T-cell (primary cell): Measurements from ENCODE around the gene LINGO3. TPM values are rescaled to one million over a fixed set of nuclear protein-coding genes. Genes with fewer than 3 reads are reported as not detected.
"Not testable (repeated sequence)": the region's sequence is repeated elsewhere in the genome, so short reads cannot be mapped to it uniquely, and the experiment has no call there.

ENCODE experiments used
- ATAC-seq, 4 experiments: fragments of 200-7000 bp in 3 of 4; fragments of 150-1000 bp in 1 of 4; cut with Tn5 transposase; replicated peaks in 1 of 4; 1 replicate in 3 of 4; 2 replicates in 1 of 4; pipeline ENCODE4 v1.10.0; 2021; ENCODE audit warnings: moderate library complexity in 3 of 4, mild to moderate bottlenecking in 2 of 4, moderate number of reproducible peaks in 1 of 4
- CTCF ChIA-PET, 2 donors: fragments of 300-600 bp; sonication (Branson Sonifier 250); formaldehyde crosslinking; loops; one replicate each; lab custom pipeline; 2022; ENCODE audit warnings: antibody characterized with exemption in 2 of 2; lab: Charles Lee
- POLR2A ChIA-PET, 2 donors: fragments of 300-600 bp; sonication (Branson Sonifier 250); formaldehyde crosslinking; loops; one replicate each; lab custom pipeline; 2022; ENCODE audit warnings: antibody characterized with exemption in 2 of 2; lab: Charles Lee
- DNase-seq, 35 experiments: peaks; one replicate each; pipeline versions ENCODE4 v3.0.0 to v3.0.0-alpha.2; 2013 to 2023
- H3K27ac ChIP-seq: one replicate; pipeline ENCODE4 v1.5.1; 2013; ENCODE audit warnings: low read length
- H3K27me3 ChIP-seq, 2 experiments: replicated peaks in 1 of 2; 1 replicate in 1 of 2; 2 replicates in 1 of 2; pipeline versions ENCODE4 v1.6.1 to v1.7.0; 2013; ENCODE audit warnings: low read length in 1 of 2, mixed read lengths in 1 of 2; ENCODE audit not compliant: control insufficient read depth in 2 of 2, insufficient read depth in 2 of 2; ENCODE audit errors: extremely low read depth in 1 of 2
- H3K36me3 ChIP-seq, 2 donors: 1 replicate in 1 of 2; 2 replicates in 1 of 2; pipeline versions ENCODE4 v1.6.1 to v1.7.0; 2013; ENCODE audit warnings: low read length in 1 of 2; ENCODE audit not compliant: control insufficient read depth in 2 of 2, insufficient read depth in 1 of 2; ENCODE audit errors: extremely low read depth in 1 of 2
- H3K4me1 ChIP-seq, 2 experiments: 1 replicate in 1 of 2; 2 replicates in 1 of 2; pipeline versions ENCODE4 v1.6.1 to v1.7.0; 2013; ENCODE audit warnings: low read length in 2 of 2, mixed read lengths in 1 of 2; ENCODE audit not compliant: insufficient read depth in 2 of 2, control insufficient read depth in 1 of 2; ENCODE audit errors: extremely low read depth in 1 of 2
- H3K4me3 ChIP-seq, 2 donors: 1 replicate in 1 of 2; 2 replicates in 1 of 2; pipeline versions ENCODE4 v1.5.1 to v1.7.0; 2013; ENCODE audit warnings: mild to moderate bottlenecking in 2 of 2, low read length in 1 of 2, moderate library complexity in 1 of 2; ENCODE audit not compliant: control insufficient read depth in 1 of 2; ENCODE audit errors: extremely low read depth in 1 of 2
- H3K9me3 ChIP-seq: 2 replicates; pipeline ENCODE4 v1.7.0; 2013
- H3K27ac Mint-ChIP-seq, 2 donors: one replicate each; pipeline ENCODE4 v1.8.0; 2020 to 2021; ENCODE audit warnings: mild to moderate bottlenecking in 2 of 2, mixed read lengths in 2 of 2
- H3K27me3 Mint-ChIP-seq, 2 donors: one replicate each; pipeline ENCODE4 v1.8.0; 2021 to 2022; ENCODE audit warnings: mixed read lengths in 2 of 2
- H3K36me3 Mint-ChIP-seq: one replicate; pipeline ENCODE4 v1.8.0; 2021; ENCODE audit warnings: mixed read lengths
- H3K4me1 Mint-ChIP-seq, 3 donors: one replicate each; pipeline ENCODE4 v1.8.0; 2020 to 2022; ENCODE audit warnings: mixed read lengths in 3 of 3, mild to moderate bottlenecking in 1 of 3
- H3K4me3 Mint-ChIP-seq, 3 donors: one replicate each; pipeline ENCODE4 v1.8.0; 2020 to 2022; ENCODE audit warnings: mild to moderate bottlenecking in 3 of 3, mixed read lengths in 3 of 3, moderate library complexity in 3 of 3
- H3K9me3 Mint-ChIP-seq, 3 donors: one replicate each; pipeline ENCODE4 v1.8.0; 2020 to 2022; ENCODE audit warnings: mixed read lengths in 3 of 3
- WGBS: methylation state at CpG from one replicate; pipeline ENCODE4 v1.1.5; 2013; ENCODE audit warnings: missing lambda C conversion rate; ENCODE audit not compliant: insufficient coverage; 5-methylcytosine and 5-hydroxymethylcytosine counted together
- total RNA-seq, 35 experiments: library from RNA in 6 of 35; stranded (reverse) in 6 of 35; fragments of 120-200 nt in 1 of 35; gene quantifications; one replicate each; pipeline versions ENCODE4 v1.2.1 to v1.2.4 and lab custom pipeline; 2013 to 2026

LINGO3 gene
- total RNA-seq, 5 donors from 2014 or later (not counting 1 experiment from before 2014, with no cell fraction given) = 0.23 to 1.7 (median 0.99) TPM

GRCh38 chr19:2353159-2353886 is 45.4 kb upstream of the LINGO3 start:
- Histone ChIP-seq H3K9me3 (no peaks in the 10 kb centered on the region), H3K36me3 (peaks cover 17% of the 10 kb centered on the region in 2 donors), H3K4me3 (no peak overlapping the region), H3K4me1 (no peaks in the 10 kb centered on the region), H3K27ac (no peak overlapping the region), H3K27me3 (no peaks in the 10 kb centered on the region)
- DNase-seq (no peak), ATAC-seq (no peak)
- Mint-ChIP-seq H3K27ac (no peak overlapping the region), H3K4me3 (no peak overlapping the region), H3K27me3 (no peaks in the 10 kb centered on the region), H3K9me3 (no peaks in the 10 kb centered on the region), H3K36me3 (no peaks in the 10 kb centered on the region), H3K4me1 (no peaks in the 10 kb centered on the region)
- POLR2A ChIA-PET = no interaction called here
- CTCF ChIA-PET = no interaction called here
- 95% methylated on average over 44 of the region's 45 CpGs for WGBS

- no peak overlapping the region for H3K27ac ChIP-seq
- no peaks in the 10 kb centered on the region for H3K9me3 ChIP-seq
- Mint-ChIP-seq H3K27ac (no peak overlapping the region), H3K4me3 (no peak overlapping the region), H3K4me1 (no peaks in the 10 kb centered on the region), H3K27me3 (no peaks in the 10 kb centered on the region), H3K9me3 (no peaks in the 10 kb centered on the region), H3K36me3 (no peaks in the 10 kb centered on the region)
- ATAC-seq (no peak), DNase-seq (no peak)
- H3K36me3 ChIP-seq = peaks cover 17% of the 10 kb centered on the region in 2 donors
- H3K4me1 ChIP-seq = no peaks in the 10 kb centered on the region
- ChIA-PET POLR2A (no interaction called here), CTCF (no interaction called here)
- 95% methylated on average over 21 of the region's 24 CpGs for WGBS
- no peaks in the 10 kb centered on the region for H3K27me3 ChIP-seq
- H3K4me3 ChIP-seq = no peak overlapping the region
Measured at GRCh38 chr19:2352121-2352520, 44.2 kb upstream of the LINGO3 start.

- 98% methylated on average over 22 of the region's 28 CpGs for WGBS
- Mint-ChIP-seq H3K27me3 (no peaks in the 10 kb centered on the region), H3K36me3 (no peaks in the 10 kb centered on the region), H3K4me3 (no peak overlapping the region), H3K4me1 (no peaks in the 10 kb centered on the region), H3K27ac (no peak overlapping the region), H3K9me3 (no peaks in the 10 kb centered on the region)
- ATAC-seq (no peak), DNase-seq (no peak)
- ChIA-PET CTCF (no interaction called here), POLR2A (no interaction called here)
- Histone ChIP-seq H3K27ac (no peak overlapping the region), H3K27me3 (no peaks in the 10 kb centered on the region), H3K4me1 (no peaks in the 10 kb centered on the region), H3K4me3 (no peak overlapping the region), H3K9me3 (no peaks in the 10 kb centered on the region), H3K36me3 (peaks cover 17% of the 10 kb centered on the region in 2 donors)
Measured at GRCh38 chr19:2351591-2351990, 43.6 kb upstream of the LINGO3 start.

DNA sequence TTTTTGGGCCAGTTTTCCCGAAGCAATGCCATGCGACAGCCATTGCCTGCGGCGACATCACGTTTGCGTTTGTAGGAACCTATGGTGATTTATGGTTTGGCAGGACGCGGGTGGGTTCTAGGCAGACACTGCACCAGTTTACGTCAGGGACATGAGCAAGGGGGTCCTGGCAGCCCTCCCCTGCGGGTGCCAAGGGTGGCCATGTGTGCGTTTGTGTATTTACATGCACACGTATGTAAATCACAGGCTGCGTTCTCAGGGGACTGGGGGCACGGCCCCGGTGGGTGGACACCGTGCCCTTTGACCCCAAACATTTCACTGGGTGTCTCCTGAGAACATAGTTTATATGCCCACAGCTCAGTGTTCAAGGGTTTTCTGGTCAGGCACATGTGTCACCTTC is 42.7 kb upstream of the LINGO3 start:
- Histone ChIP-seq H3K27me3 (no peaks in the 10 kb centered on the region), H3K36me3 (peaks cover 17% of the 10 kb centered on the region in 2 donors), H3K4me1 (no peaks in the 10 kb centered on the region), H3K27ac (no peak overlapping the region), H3K9me3 (no peaks in the 10 kb centered on the region), H3K4me3 (no peak overlapping the region)
- WGBS = 98% methylated on average over 16 of the region's 16 CpGs
- DNase-seq (no peak), ATAC-seq (no peak)
- no peaks in the 10 kb centered on the region for H3K9me3 Mint-ChIP-seq
- no peak overlapping the region for H3K4me3 Mint-ChIP-seq
- ChIA-PET CTCF (no interaction called here), POLR2A (no interaction called here)
- H3K27ac Mint-ChIP-seq = no peak overlapping the region
- no peaks in the 10 kb centered on the region for H3K27me3 Mint-ChIP-seq
- H3K4me1 Mint-ChIP-seq = no peaks in the 10 kb centered on the region
- H3K36me3 Mint-ChIP-seq = no peaks in the 10 kb centered on the region

DNA sequence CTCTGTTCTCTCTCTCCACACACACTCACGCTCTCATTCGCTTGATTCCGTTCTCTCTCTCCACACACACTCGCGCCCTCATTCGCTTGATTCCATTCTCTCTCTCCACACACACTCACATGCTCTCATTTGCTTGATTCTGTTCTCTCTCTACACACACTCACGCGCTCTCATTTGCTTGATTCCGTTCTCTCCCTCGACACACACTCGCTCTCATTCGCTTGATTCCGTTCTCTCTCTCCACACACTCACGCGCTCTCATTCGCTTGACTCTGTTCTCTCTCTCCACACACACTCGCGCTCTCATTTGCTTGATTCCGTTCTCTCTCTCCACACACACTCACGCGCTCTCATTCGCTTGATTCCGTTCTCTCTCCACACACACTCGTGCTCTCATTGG is 41.9 kb upstream of the LINGO3 start:
- H3K4me3 Mint-ChIP-seq, ATAC-seq, H3K36me3 Mint-ChIP-seq, H3K9me3 ChIP-seq, H3K4me1 Mint-ChIP-seq, H3K27ac ChIP-seq, H3K27me3 ChIP-seq, H3K9me3 Mint-ChIP-seq, POLR2A ChIA-PET, H3K27me3 Mint-ChIP-seq, H3K27ac Mint-ChIP-seq, CTCF ChIA-PET, H3K4me3 ChIP-seq, H3K4me1 ChIP-seq, DNase-seq: not testable (repeated sequence)
- WGBS = 95% methylated on average over 24 of the region's 24 CpGs
- peaks cover 17% of the 10 kb centered on the region in 2 donors for H3K36me3 ChIP-seq

- H3K4me3 Mint-ChIP-seq = no peak overlapping the region
- H3K27me3 Mint-ChIP-seq = no peaks in the 10 kb centered on the region
Measured at GRCh38 chr19:2345794-2346663, 38.1 kb upstream of the LINGO3 start.

More at GRCh38 chr19:2345794-2346663, 38.1 kb upstream of the LINGO3 start:
- no peak overlapping the region for H3K27ac Mint-ChIP-seq
- Histone ChIP-seq H3K4me3 (no peak overlapping the region), H3K4me1 (no peaks in the 10 kb centered on the region), H3K27ac (no peak overlapping the region), H3K27me3 (no peaks in the 10 kb centered on the region), H3K9me3 (no peaks in the 10 kb centered on the region), H3K36me3 (peaks cover 15% of the 10 kb centered on the region in 2 donors)
- H3K36me3 Mint-ChIP-seq = no peaks in the 10 kb centered on the region
- ChIA-PET POLR2A (no interaction called here), CTCF (no interaction called here)
- no peaks in the 10 kb centered on the region for H3K9me3 Mint-ChIP-seq
- 94% methylated on average over 21 of the region's 25 CpGs for WGBS
- no peaks in the 10 kb centered on the region for H3K4me1 Mint-ChIP-seq
- DNase-seq = no peak
- ATAC-seq = no peak
